ENCODE data around the gene RNF144B. TPM values are rescaled to one million over a fixed set of nuclear protein-coding genes. Genes with fewer than 3 reads are reported as not detected.

The RNF144B gene
- total RNA-seq, 3 donors from 2014 or later = 24.3 to 37.0 (median 24.8) TPM

GRCh38 chr6:18469536-18469935 lies 82.4 kb downstream of the RNF144B start:
- Histone ChIP-seq H3K27ac (no peak overlapping the region), H3K27me3 (no peaks in the 10 kb centered on the region), H3K4me3 (no peak overlapping the region), H3K36me3 (no peaks in the 10 kb centered on the region), H3K4me1 (no peaks in the 10 kb centered on the region), H3K9me3 (no peaks in the 10 kb centered on the region)
- intact Hi-C loops (cut with DNase I; ENCODE audit: low total_unique reads) = no loop called here
- TF ChIP-seq POLR2AphosphoS5 (IDR thresholded peaks at IDR 0.05) (no peak), CTCF (IDR thresholded peaks at IDR 0.05) (no peak), POLR2A (IDR thresholded peaks at IDR 0.05) (no peak)
- DNase-seq (ENCODE audit: low spot score in 2 of 2) = no peak

- no peak for DNase-seq (ENCODE audit: low spot score in 2 of 2)
- TF ChIP-seq POLR2AphosphoS5 (IDR thresholded peaks at IDR 0.05) (no peak), POLR2A (IDR thresholded peaks at IDR 0.05) (no peak), CTCF (IDR thresholded peaks at IDR 0.05) (no peak)
- Histone ChIP-seq H3K4me1 (no peaks in the 10 kb centered on the region), H3K4me3 (no peak overlapping the region), H3K36me3 (no peaks in the 10 kb centered on the region), H3K27me3 (no peaks in the 10 kb centered on the region), H3K9me3 (no peaks in the 10 kb centered on the region), H3K27ac (no peak overlapping the region)
- intact Hi-C loops (cut with DNase I; ENCODE audit: low total_unique reads) = no loop called here
Observed at GRCh38 chr6:18471232-18471964, 84.2 kb downstream of the RNF144B start.

GRCh38 chr6:18472941-18473340 lies 85.8 kb downstream of the RNF144B start:
- intact Hi-C loops (cut with DNase I; ENCODE audit: low total_unique reads) = no loop called here
- no peak overlapping the region for H3K27ac ChIP-seq

GRCh38 chr6:18473755-18474154 lies 86.6 kb downstream of the RNF144B start:
- intact Hi-C loops (cut with DNase I; ENCODE audit: low total_unique reads) = no loop called here
- no peaks in the 10 kb centered on the region for H3K27me3 ChIP-seq
- no peaks in the 10 kb centered on the region for H3K36me3 ChIP-seq
- TF ChIP-seq POLR2AphosphoS5 (IDR thresholded peaks at IDR 0.05) (no peak), CTCF (IDR thresholded peaks at IDR 0.05) (no peak), POLR2A (IDR thresholded peaks at IDR 0.05) (no peak)
- no peaks in the 10 kb centered on the region for H3K4me1 ChIP-seq
- DNase-seq (ENCODE audit: low spot score in 2 of 2) = no peak
- no peak overlapping the region for H3K4me3 ChIP-seq
- H3K9me3 ChIP-seq = no peaks in the 10 kb centered on the region
- H3K27ac ChIP-seq = no peak overlapping the region

More at GRCh38 chr6:18472941-18473340, 85.8 kb downstream of the RNF144B start:
- TF ChIP-seq POLR2AphosphoS5 (IDR thresholded peaks at IDR 0.05) (no peak), CTCF (IDR thresholded peaks at IDR 0.05) (no peak), POLR2A (IDR thresholded peaks at IDR 0.05) (no peak)
- Histone ChIP-seq H3K9me3 (no peaks in the 10 kb centered on the region), H3K4me1 (no peaks in the 10 kb centered on the region), H3K4me3 (no peak overlapping the region), H3K36me3 (no peaks in the 10 kb centered on the region), H3K27me3 (no peaks in the 10 kb centered on the region)
- DNase-seq (ENCODE audit: low spot score in 2 of 2) = no peak

DNA sequence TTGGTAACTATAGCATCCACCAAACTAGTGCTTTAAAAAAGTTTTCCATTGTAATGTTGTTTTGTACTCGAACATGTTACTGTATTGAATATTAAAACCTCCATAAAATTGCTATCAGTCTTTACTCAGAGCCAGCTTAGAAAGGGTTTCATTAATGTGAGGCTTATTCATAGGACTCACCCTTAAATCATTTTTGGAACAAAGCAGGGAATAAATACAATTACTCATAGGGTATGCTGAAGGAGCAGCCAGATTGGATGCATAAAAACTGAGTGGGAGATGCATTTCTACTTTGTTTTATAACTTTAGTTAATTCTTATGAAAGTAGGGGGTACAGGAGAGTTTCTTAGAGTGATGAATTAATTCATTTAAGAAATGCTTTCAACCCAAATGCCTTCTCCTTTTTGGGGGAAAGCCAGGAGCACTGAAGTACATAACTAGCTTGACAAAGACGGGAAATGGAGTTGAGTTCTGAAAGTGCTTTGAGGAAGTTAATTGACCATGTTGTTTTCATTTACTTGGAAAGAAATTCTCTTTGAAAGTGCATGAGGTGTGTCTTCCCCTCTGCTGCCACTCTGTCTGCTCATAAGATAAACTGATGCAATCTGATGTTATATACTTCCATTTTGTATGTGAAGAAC lies 90.3 kb downstream of the RNF144B start:
- intact Hi-C loops (cut with DNase I; ENCODE audit: low total_unique reads) = no loop called here
- no peak overlapping the region for H3K27ac ChIP-seq
- H3K36me3 ChIP-seq = no peaks in the 10 kb centered on the region
- H3K27me3 ChIP-seq = no peaks in the 10 kb centered on the region
- DNase-seq (ENCODE audit: low spot score in 2 of 2) = no peak
- H3K4me3 ChIP-seq = no peak overlapping the region
- H3K9me3 ChIP-seq = no peaks in the 10 kb centered on the region
- TF ChIP-seq POLR2A (IDR thresholded peaks at IDR 0.05) = no peak
- H3K4me1 ChIP-seq = no peaks in the 10 kb centered on the region
